NCI-H1436 (cell line): ENCODE measurements around the gene PQBP1.

Experiments
- DNase-seq: peaks from one replicate; lab custom pipeline; 2025; lab: John Stamatoyannopoulos, UW

The PQBP1 gene

GRCh38 chrX:48923771-48924170 is 26.0 kb downstream of the PQBP1 start:
- DNase-seq: no peak

GRCh38 chrX:48924270-48924669 is 26.5 kb downstream of the PQBP1 start:
- DNase-seq: no peak

- no peak for DNase-seq
These were observed 29.4 kb downstream of the PQBP1 start for GRCh38 chrX:48927123-48927522.

GRCh38 chrX:48927736-48928382 is 30.1 kb downstream of the PQBP1 start:
- no peak for DNase-seq

DNA sequence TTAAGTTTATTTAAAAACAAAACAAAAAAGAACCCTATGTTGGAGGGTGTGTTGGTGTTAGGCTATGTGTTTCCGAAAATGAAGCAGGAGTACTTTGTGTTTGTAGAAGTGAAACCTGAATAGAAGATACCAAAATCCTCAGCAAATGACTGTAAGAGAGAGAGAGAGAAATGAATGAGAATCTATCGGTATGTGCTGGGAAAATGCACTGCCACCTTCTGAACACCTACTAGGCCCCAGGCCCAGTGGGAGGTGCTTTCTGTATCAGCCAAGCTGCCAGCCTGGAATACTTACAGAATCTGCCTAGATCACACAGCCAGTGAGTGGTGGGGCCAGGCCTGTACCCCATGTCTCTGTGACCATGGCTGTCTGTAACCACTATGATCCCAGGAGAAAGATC is 36.0 kb downstream of the PQBP1 start:
- no peak for DNase-seq

DNA sequence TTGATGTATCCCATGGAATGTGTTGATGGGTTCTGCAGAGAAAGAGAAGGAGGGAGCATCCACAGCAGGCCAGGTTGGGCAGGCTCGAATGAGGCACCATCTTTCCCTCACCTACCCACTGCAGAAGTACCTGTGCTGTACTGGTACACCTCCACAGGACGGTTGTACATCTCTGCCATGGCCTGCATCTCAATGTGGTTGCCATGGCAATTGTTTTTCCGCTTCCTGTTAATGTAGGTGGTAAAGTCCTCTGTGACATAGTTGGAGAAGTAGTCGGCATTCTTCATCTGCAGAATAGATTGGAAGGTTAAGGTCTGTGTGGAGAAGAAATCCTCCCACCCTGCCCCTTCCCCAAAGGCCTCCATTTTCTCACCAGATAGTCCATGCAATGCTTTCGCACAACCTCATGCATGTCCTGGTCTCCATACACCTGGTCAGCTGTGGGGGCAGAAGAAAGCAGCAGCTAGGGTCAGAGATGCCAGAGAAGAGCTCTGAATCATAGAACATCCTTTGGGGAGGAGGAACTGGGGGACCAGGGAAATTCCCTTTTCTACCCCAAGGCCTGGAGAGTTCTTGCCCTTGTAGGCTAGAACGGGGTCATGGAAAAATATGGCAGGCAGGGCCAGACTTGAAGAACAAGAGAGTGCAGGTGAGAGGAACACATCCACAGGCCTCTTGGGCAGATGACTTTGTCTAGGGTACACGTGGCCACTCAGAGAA is 37.0 kb downstream of the PQBP1 start:
- no peak for DNase-seq

- no peak for DNase-seq
These were observed 37.6 kb downstream of the PQBP1 start for GRCh38 chrX:48935301-48935670.

DNA sequence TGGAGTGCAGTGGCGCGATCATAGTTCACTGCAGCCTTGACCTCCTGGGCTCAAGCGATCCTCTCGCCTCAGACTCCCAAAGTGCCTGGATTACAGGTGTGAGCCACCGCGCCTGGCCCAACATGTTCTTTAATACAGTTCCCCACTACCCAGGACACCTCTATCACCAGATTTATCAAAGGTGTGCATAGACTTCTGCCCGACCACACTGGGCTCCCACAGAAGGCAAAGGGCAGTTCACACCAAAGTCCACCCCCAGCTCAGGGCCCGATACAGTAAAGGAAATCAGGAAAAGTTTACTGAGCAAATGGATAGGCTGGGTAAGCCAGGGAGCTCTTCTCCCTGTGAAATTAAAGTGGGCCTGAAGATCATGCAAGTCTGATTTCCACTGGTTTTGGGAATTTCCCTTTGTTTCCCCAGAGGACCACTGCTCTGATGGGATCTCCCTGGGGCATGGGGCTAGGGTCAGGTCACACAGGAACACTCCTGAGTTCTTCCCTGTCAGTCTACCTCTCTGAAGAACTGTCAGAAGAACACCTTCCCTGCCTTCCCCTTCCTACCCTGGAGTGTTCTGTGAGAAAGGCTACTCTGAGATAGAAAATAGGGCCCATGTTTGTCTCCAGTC is 38.8 kb downstream of the PQBP1 start:
- no peak for DNase-seq

DNA sequence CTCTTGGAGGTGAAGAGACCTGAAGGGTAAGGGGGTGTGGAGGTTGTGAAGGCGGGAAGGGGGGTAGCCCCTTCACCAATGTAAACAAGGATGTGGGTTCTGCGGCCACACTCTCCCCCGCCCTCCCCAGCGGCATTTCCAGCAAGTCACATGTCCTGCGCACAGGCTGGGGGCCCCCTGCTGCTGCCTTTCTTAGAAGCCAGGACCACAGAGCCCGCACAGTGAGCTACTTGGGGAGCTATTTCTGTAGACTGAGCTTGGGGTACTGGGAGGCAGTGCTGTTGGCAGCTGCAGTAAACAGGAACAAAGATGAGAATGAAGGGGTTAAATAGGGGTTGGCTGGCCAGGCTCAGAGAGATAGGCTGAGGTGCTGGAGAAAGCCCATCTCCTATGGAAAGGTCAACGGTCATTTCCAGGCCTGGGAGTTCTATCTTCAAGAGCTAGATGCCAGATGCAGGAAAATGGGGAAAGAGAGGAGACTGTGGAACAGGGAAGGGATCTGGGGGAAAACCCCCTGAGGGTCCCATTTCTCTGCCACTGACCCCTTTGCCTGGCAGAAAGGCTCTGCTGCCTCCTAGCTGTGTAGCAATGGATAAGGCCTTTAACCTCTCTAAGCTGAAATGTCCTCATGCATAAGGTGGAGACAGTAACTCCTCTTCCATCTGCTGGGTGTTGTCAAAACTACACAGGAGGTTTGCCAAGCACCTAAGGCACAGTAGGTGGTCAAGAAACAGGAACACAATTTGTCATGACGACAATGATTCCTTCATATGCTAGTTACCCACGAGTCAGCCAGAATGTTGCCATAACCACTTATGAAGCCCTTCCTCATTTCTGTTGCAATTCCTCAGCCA is 39.6 kb downstream of the PQBP1 start:
- DNase-seq: no peak

- DNase-seq: no peak
These were observed 41.1 kb downstream of the PQBP1 start for GRCh38 chrX:48938721-48939425.

DNA sequence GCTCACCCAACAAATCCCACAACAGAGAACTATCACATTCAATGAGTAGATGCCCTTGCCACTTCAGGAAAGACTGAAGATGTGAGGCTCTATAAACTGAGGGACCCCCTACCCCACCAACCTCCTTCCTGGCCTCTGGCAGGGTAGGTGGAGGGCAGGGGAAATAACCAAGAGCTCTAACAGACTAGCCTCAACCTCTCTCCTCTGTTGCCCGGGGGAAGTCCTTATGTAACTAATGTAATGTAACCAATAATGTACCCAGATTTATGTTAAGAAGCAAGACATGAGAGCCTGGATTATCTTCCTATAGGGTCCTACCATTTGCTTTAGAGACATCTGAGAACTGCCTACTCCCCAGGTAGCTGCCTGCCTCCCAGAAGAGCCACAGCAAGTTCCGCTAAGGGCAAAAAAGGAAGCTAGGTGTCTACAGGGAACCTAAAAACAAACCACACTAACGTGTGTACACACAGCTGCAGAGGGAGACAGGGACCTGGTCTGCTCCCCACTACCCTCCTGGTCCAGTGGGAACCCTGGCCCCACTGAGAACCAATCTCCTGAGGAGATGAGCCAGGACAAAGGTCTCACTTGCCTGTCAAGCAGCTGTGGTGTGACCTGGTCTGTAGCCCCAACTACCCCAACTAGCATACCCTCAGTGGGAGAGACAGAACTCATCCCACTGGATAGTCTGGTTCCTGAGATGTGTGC is 41.9 kb downstream of the PQBP1 start:
- DNase-seq: no peak

- no peak for DNase-seq
These were observed 42.8 kb downstream of the PQBP1 start for GRCh38 chrX:48940404-48940955.

GRCh38 chrX:48942895-48943294 is 45.2 kb downstream of the PQBP1 start:
- no peak for DNase-seq

- DNase-seq: no peak
These were observed 48.0 kb downstream of the PQBP1 start for GRCh38 chrX:48945517-48946348.

DNA sequence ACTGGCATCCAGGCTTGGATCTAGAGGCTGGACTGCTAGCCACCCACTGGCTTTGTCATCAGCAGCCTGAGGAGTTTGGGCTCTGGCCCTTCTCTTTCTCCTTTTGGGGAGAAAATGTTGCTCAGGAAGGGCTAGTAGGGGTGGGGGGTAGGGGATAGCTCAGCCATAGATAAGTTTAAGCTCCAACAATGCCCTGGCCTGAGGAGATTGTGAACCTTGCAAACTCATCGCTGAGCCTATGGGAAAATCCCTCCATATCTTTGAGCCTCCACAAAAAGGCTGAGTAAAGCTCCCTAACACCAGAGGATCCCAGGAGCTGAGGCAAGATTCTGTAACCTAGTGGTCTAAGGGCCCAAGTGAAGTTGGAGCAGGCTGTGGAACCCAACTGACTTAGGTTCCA is 50.9 kb downstream of the PQBP1 start:
- no peak for DNase-seq
